ACC112 (cell line): ENCODE measurements around the gene DDX20.
"Not testable (repeated sequence)": the region's sequence is repeated elsewhere in the genome, so short reads cannot be mapped to it uniquely, and the experiment has no call there.

Experiments used
- H2AFZ ChIP-seq: fragments of 200-600 bp; sonication (generic); one replicate; pipeline ENCODE4 v1.6.0; 2017; ENCODE audit warnings: antibody characterized with exemption, low read length; ENCODE audit not compliant: unreplicated experiment
- H3K27ac ChIP-seq: fragments of 200-600 bp; sonication (generic); 2 replicates; pipeline ENCODE4 v1.5.1; 2014; ENCODE audit warnings: low read depth, mild to moderate bottlenecking, antibody characterized with exemption, low read length, moderate library complexity
- H3K27me3 ChIP-seq: fragments of 200-600 bp; sonication (generic); 2 replicates; pipeline ENCODE4 v1.6.1; 2014; ENCODE audit warnings: mild to moderate bottlenecking, antibody characterized with exemption, low read length, moderate library complexity, mixed read lengths; ENCODE audit not compliant: insufficient read depth
- H3K36me3 ChIP-seq: fragments of 200-600 bp; sonication (generic); 2 replicates; pipeline ENCODE4 v1.6.1; 2016; ENCODE audit warnings: mild to moderate bottlenecking, antibody characterized with exemption, low read length, moderate library complexity, mixed read lengths; ENCODE audit not compliant: insufficient read depth
- H3K4me1 ChIP-seq: fragments of 200-600 bp; sonication (generic); one replicate; pipeline ENCODE4 v1.6.1; 2016; ENCODE audit warnings: low read length, mixed read lengths; ENCODE audit not compliant: insufficient read depth, unreplicated experiment, control insufficient read depth
- H3K4me3 ChIP-seq: fragments of 200-600 bp; sonication (generic); 2 replicates; pipeline ENCODE4 v1.5.1; 2014; ENCODE audit warnings: mild to moderate bottlenecking, low read depth, low read length
- H3K79me2 ChIP-seq: fragments of 200-600 bp; sonication (generic); one replicate; pipeline ENCODE4 v1.6.0; 2016; ENCODE audit warnings: low read length; ENCODE audit not compliant: control insufficient read depth, unreplicated experiment, insufficient read depth

The DDX20 gene

GRCh38 chr1:111789142-111789541 is 33.4 kb downstream of the DDX20 start:
- H3K79me2 ChIP-seq, result no peaks in the 10 kb centered on the region
- H3K4me3 ChIP-seq, result no peak overlapping the region
- H3K4me1 ChIP-seq, result no peaks in the 10 kb centered on the region
- no peak overlapping the region for H2AFZ ChIP-seq
- H3K27me3 ChIP-seq, result peaks cover 72% of the 10 kb centered on the region
- H3K27ac ChIP-seq, result no peak overlapping the region
- no peaks in the 10 kb centered on the region for H3K36me3 ChIP-seq

- Histone ChIP-seq H3K36me3 (no peaks in the 10 kb centered on the region), H3K4me1 (no peaks in the 10 kb centered on the region), H2AFZ (no peak overlapping the region), H3K79me2 (no peaks in the 10 kb centered on the region), H3K4me3 (no peak overlapping the region), H3K27me3 (peaks cover 76% of the 10 kb centered on the region), H3K27ac (no peak overlapping the region)
These were observed 34.1 kb downstream of the DDX20 start for GRCh38 chr1:111789666-111790316.

- Histone ChIP-seq H2AFZ (no peak overlapping the region), H3K27me3 (peaks cover 75% of the 10 kb centered on the region), H3K4me3 (no peak overlapping the region), H3K79me2 (no peaks in the 10 kb centered on the region), H3K36me3 (no peaks in the 10 kb centered on the region), H3K4me1 (no peaks in the 10 kb centered on the region), H3K27ac (no peak overlapping the region)
These were observed 36.1 kb downstream of the DDX20 start for GRCh38 chr1:111791776-111792175.

- peaks cover 78% of the 10 kb centered on the region for H3K27me3 ChIP-seq
- H3K79me2 ChIP-seq, result no peaks in the 10 kb centered on the region
- no peak overlapping the region for H3K27ac ChIP-seq
- no peak overlapping the region for H2AFZ ChIP-seq
- H3K4me1 ChIP-seq, result no peaks in the 10 kb centered on the region
- H3K36me3 ChIP-seq, result no peaks in the 10 kb centered on the region
- no peak overlapping the region for H3K4me3 ChIP-seq
These were observed 36.5 kb downstream of the DDX20 start for GRCh38 chr1:111792249-111792648.

GRCh38 chr1:111793923-111794322 is 38.2 kb downstream of the DDX20 start:
- Histone ChIP-seq H3K4me1 (no peaks in the 10 kb centered on the region), H2AFZ (no peak overlapping the region), H3K27me3 (peaks cover 73% of the 10 kb centered on the region), H3K36me3 (no peaks in the 10 kb centered on the region), H3K79me2 (no peaks in the 10 kb centered on the region), H3K4me3 (no peak overlapping the region), H3K27ac (no peak overlapping the region)

GRCh38 chr1:111795401-111795800 is 39.7 kb downstream of the DDX20 start:
- Histone ChIP-seq H3K79me2 (no peaks in the 10 kb centered on the region), H3K4me3 (no peak overlapping the region), H3K4me1 (no peaks in the 10 kb centered on the region), H3K27me3 (peaks cover 65% of the 10 kb centered on the region), H2AFZ (no peak overlapping the region), H3K36me3 (no peaks in the 10 kb centered on the region), H3K27ac (no peak overlapping the region)

- Histone ChIP-seq H3K27ac (no peak overlapping the region), H3K4me1 (no peaks in the 10 kb centered on the region), H3K36me3 (no peaks in the 10 kb centered on the region), H3K27me3 (peaks cover 46% of the 10 kb centered on the region), H3K4me3 (no peak overlapping the region), H2AFZ (no peak overlapping the region), H3K79me2 (no peaks in the 10 kb centered on the region)
These were observed 42.9 kb downstream of the DDX20 start for GRCh38 chr1:111798580-111798979.

GRCh38 chr1:111799722-111800121 is 44.0 kb downstream of the DDX20 start:
- peaks cover 51% of the 10 kb centered on the region for H3K27me3 ChIP-seq
- not testable (repeated sequence) for H3K36me3 ChIP-seq, H3K4me1 ChIP-seq, H3K4me3 ChIP-seq, H2AFZ ChIP-seq, H3K79me2 ChIP-seq, H3K27ac ChIP-seq

GRCh38 chr1:111801071-111801850 is 45.6 kb downstream of the DDX20 start:
- H3K36me3 ChIP-seq, result no peaks in the 10 kb centered on the region
- no peaks in the 10 kb centered on the region for H3K79me2 ChIP-seq
- no peak overlapping the region for H3K4me3 ChIP-seq
- H3K27ac ChIP-seq, result no peak overlapping the region
- no peaks in the 10 kb centered on the region for H3K4me1 ChIP-seq
- H2AFZ ChIP-seq, result no peak overlapping the region
- peaks cover 51% of the 10 kb centered on the region for H3K27me3 ChIP-seq

GRCh38 chr1:111802110-111802509 is 46.4 kb downstream of the DDX20 start:
- Histone ChIP-seq H2AFZ (no peak overlapping the region), H3K79me2 (no peaks in the 10 kb centered on the region), H3K27me3 (peaks cover 50% of the 10 kb centered on the region), H3K4me3 (no peak overlapping the region), H3K36me3 (no peaks in the 10 kb centered on the region), H3K27ac (no peak overlapping the region), H3K4me1 (no peaks in the 10 kb centered on the region)

- H2AFZ ChIP-seq, result no peak overlapping the region
- no peaks in the 10 kb centered on the region for H3K4me1 ChIP-seq
- peaks cover 49% of the 10 kb centered on the region for H3K27me3 ChIP-seq
These were observed 47.3 kb downstream of the DDX20 start for GRCh38 chr1:111802984-111803383.

More at GRCh38 chr1:111802984-111803383, 47.3 kb downstream of the DDX20 start:
- no peaks in the 10 kb centered on the region for H3K79me2 ChIP-seq
- H3K4me3 ChIP-seq, result no peak overlapping the region
- H3K27ac ChIP-seq, result no peak overlapping the region
- no peaks in the 10 kb centered on the region for H3K36me3 ChIP-seq
